Suprapubic skin (tissue), 4 donors: ENCODE data around the gene MANEA. TPM values are rescaled to one million over a fixed set of nuclear protein-coding genes. Genes with fewer than 3 reads are reported as not detected.
"Not testable (repeated sequence)": the region's sequence is repeated elsewhere in the genome, so short reads cannot be mapped to it uniquely, and the experiment has no call there.

Experiments
- DNase-seq, 2 donors: peaks; one replicate each; pipeline ENCODE4 v3.0.0-alpha.2; 2019; ENCODE audit warnings: low spot score in 2 of 2
- H3K27ac ChIP-seq: fragments of 200-600 bp; sonication (generic); one replicate; pipeline ENCODE4 v1.5.1; 2019
- H3K27me3 ChIP-seq: fragments of 200-600 bp; sonication (generic); one replicate; pipeline ENCODE4 v1.5.1; 2019
- H3K36me3 ChIP-seq: fragments of 200-600 bp; sonication (generic); one replicate; pipeline ENCODE4 v1.5.1; 2019
- H3K4me1 ChIP-seq: fragments of 200-600 bp; sonication (generic); one replicate; pipeline ENCODE4 v1.5.1; 2019
- H3K4me3 ChIP-seq: fragments of 200-600 bp; sonication (generic); one replicate; pipeline ENCODE4 v1.5.1; 2019; ENCODE audit warnings: mild to moderate bottlenecking
- H3K9me3 ChIP-seq: fragments of 200-600 bp; sonication (generic); one replicate; pipeline ENCODE4 v1.5.1; 2019
- CTCF ChIP-seq, 2 donors: fragments of 200-600 bp in 1 of 2; fragments of 450-650 bp in 1 of 2; sonication (generic) in 1 of 2; IDR thresholded peaks; one replicate each; pipeline ENCODE4 v1.5.1; 2016 to 2019; ENCODE audit warnings: antibody characterized with exemption in 2 of 2, mild to moderate bottlenecking in 1 of 2, moderate library complexity in 1 of 2
- EP300 ChIP-seq: sonication (generic); formaldehyde crosslinking; IDR thresholded peaks from one replicate; pipeline ENCODE4 v1.6.1; 2017; ENCODE audit warnings: antibody characterized with exemption
- POLR2A ChIP-seq, 2 donors: fragments of 450-650 bp; IDR thresholded peaks; one replicate each; pipeline ENCODE4 v1.6.1; 2017; ENCODE audit warnings: antibody characterized with exemption in 2 of 2, mild to moderate bottlenecking in 2 of 2, moderate library complexity in 2 of 2
- POLR2AphosphoS5 ChIP-seq, 3 donors: sonication (generic); formaldehyde crosslinking; IDR thresholded peaks; one replicate each; pipeline ENCODE4 v1.6.1; 2017; ENCODE audit warnings: antibody characterized with exemption in 3 of 3
- WGBS: methylation state at CpG from one replicate; pipeline ENCODE4 v1.1.5; 2018; 5-methylcytosine and 5-hydroxymethylcytosine counted together
- total RNA-seq, 4 donors: library from RNA; depleted of rRNA; stranded (reverse); fragments of >200 nt; gene quantifications; one replicate each; pipeline ENCODE4 v1.1.0, GENCODE V29; 2016

Gene MANEA
- total RNA-seq, 4 donors from 2014 or later = 5.9 to 11.2 (median 9.4) TPM

GRCh38 chr6:95548188-95548786 is 29.0 kb upstream of the MANEA start:
- H3K27me3 ChIP-seq = no peaks in the 10 kb centered on the region

GRCh38 chr6:95551678-95552324 is 25.5 kb upstream of the MANEA start:
- H3K27me3 ChIP-seq = no peaks in the 10 kb centered on the region
- DNase-seq = no peak
- TF ChIP-seq POLR2A (IDR thresholded peaks at IDR 0.05) (no peak), POLR2AphosphoS5 (IDR thresholded peaks at IDR 0.05) (no peak), CTCF (IDR thresholded peaks at IDR 0.05) (no peak), EP300 (no peak)
- no peak overlapping the region for H3K27ac ChIP-seq
- no peak overlapping the region for H3K4me3 ChIP-seq
- H3K4me1 ChIP-seq = no peaks in the 10 kb centered on the region
- WGBS = 89% methylated on average over 5 of the region's 5 CpGs
- no peaks in the 10 kb centered on the region for H3K9me3 ChIP-seq
- H3K36me3 ChIP-seq = no peaks in the 10 kb centered on the region

More at GRCh38 chr6:95548188-95548786, 29.0 kb upstream of the MANEA start:
- H3K4me1 ChIP-seq = peaks cover 4% of the 10 kb centered on the region
- TF ChIP-seq POLR2AphosphoS5 (IDR thresholded peaks at IDR 0.05) = no peak
- TF ChIP-seq EP300 = no peak
- no peak for TF ChIP-seq CTCF (IDR thresholded peaks at IDR 0.05)
- no peak for TF ChIP-seq POLR2A (IDR thresholded peaks at IDR 0.05)
- WGBS = 79% methylated on average over 3 of the region's 3 CpGs
- H3K36me3 ChIP-seq = no peaks in the 10 kb centered on the region
- no peak overlapping the region for H3K4me3 ChIP-seq
- H3K27ac ChIP-seq = no peak overlapping the region
- no peak for DNase-seq
- H3K9me3 ChIP-seq = no peaks in the 10 kb centered on the region

- no peaks in the 10 kb centered on the region for H3K9me3 ChIP-seq
- no peak for TF ChIP-seq POLR2A (IDR thresholded peaks at IDR 0.05)
- no peak for TF ChIP-seq EP300
- TF ChIP-seq CTCF (IDR thresholded peaks at IDR 0.05) = no peak
- no peak for TF ChIP-seq POLR2AphosphoS5 (IDR thresholded peaks at IDR 0.05)
- no peak for DNase-seq
- WGBS = 94% methylated on average over 1 of the region's 1 CpG
- no peak overlapping the region for H3K27ac ChIP-seq
- H3K36me3 ChIP-seq = no peaks in the 10 kb centered on the region
- H3K27me3 ChIP-seq = no peaks in the 10 kb centered on the region
- no peaks in the 10 kb centered on the region for H3K4me1 ChIP-seq
- H3K4me3 ChIP-seq = no peak overlapping the region
Observed at GRCh38 chr6:95553880-95554279, 23.5 kb upstream of the MANEA start.

GRCh38 chr6:95560956-95561355 is 16.4 kb upstream of the MANEA start:
- H3K27ac ChIP-seq, H3K4me3 ChIP-seq, H3K9me3 ChIP-seq, H3K4me1 ChIP-seq, H3K36me3 ChIP-seq, DNase-seq, H3K27me3 ChIP-seq: not testable (repeated sequence)
- 65% methylated on average over 5 of the region's 5 CpGs for WGBS

- no peaks in the 10 kb centered on the region for H3K27me3 ChIP-seq
- peaks cover 9% of the 10 kb centered on the region for H3K4me1 ChIP-seq
- DNase-seq = no peak
- 89% methylated on average over 5 of the region's 5 CpGs for WGBS
- H3K9me3 ChIP-seq = no peaks in the 10 kb centered on the region
- TF ChIP-seq CTCF (IDR thresholded peaks at IDR 0.05) (no peak), EP300 (no peak), POLR2A (IDR thresholded peaks at IDR 0.05) (no peak), POLR2AphosphoS5 (IDR thresholded peaks at IDR 0.05) (no peak)
- H3K4me3 ChIP-seq = no peak overlapping the region
- H3K36me3 ChIP-seq = no peaks in the 10 kb centered on the region
- no peak overlapping the region for H3K27ac ChIP-seq
Observed at GRCh38 chr6:95569560-95569959, 7.8 kb upstream of the MANEA start.
